Peyer's patch (tissue), 4 donors: ENCODE data around the gene LRRN2.

ENCODE experiments used
- POLR2A ChIP-seq, 2 donors: fragments of 450-650 bp; IDR thresholded peaks; one replicate each; pipeline ENCODE4 v1.5.1; 2017; ENCODE audit warnings: antibody characterized with exemption in 2 of 2, mild to moderate bottlenecking in 2 of 2, moderate library complexity in 2 of 2
- TF ChIP-seq, protein P1 (sequence below), 6 experiments: fragments of 450-650 bp in 4 of 6; fragments of 200-600 bp in 2 of 6; sonication (generic) in 1 of 6; IDR thresholded peaks; one replicate each; pipeline ENCODE4 v1.5.1; 2017 to 2019; ENCODE audit warnings: antibody characterized with exemption in 6 of 6, mild to moderate bottlenecking in 3 of 6, moderate library complexity in 1 of 6

DNA sequence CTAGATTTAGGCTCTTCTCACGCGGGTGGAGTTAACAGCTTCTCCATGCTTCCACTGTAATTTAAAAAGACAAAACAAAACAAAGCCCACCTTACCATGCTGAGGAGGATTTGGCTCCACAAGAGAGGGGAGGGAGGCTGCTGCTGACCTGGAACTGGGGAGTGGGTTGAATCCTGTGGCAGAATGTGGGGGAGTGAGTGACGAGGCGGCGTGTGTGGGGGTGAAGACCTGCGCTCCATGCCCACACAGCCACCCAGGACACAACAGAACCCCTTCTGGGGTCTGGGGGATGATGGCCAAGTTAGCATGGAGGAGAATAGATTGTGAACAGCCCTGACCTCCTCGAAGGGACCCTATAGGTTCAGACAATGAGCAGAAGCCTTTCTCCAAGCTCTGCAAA lies 44.0 kb upstream of the LRRN2 start:
- TF ChIP-seq, protein P1, sequence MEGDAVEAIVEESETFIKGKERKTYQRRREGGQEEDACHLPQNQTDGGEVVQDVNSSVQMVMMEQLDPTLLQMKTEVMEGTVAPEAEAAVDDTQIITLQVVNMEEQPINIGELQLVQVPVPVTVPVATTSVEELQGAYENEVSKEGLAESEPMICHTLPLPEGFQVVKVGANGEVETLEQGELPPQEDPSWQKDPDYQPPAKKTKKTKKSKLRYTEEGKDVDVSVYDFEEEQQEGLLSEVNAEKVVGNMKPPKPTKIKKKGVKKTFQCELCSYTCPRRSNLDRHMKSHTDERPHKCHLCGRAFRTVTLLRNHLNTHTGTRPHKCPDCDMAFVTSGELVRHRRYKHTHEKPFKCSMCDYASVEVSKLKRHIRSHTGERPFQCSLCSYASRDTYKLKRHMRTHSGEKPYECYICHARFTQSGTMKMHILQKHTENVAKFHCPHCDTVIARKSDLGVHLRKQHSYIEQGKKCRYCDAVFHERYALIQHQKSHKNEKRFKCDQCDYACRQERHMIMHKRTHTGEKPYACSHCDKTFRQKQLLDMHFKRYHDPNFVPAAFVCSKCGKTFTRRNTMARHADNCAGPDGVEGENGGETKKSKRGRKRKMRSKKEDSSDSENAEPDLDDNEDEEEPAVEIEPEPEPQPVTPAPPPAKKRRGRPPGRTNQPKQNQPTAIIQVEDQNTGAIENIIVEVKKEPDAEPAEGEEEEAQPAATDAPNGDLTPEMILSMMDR (IDR thresholded peaks at IDR 0.05) = no peak
- TF ChIP-seq POLR2A (IDR thresholded peaks at IDR 0.05) = no peak
